GM23338 (cell line): ENCODE results near the gene PROC. TPM values are rescaled to one million over a fixed set of nuclear protein-coding genes. Genes with fewer than 3 reads are reported as not detected.

Source experiments
- ATAC-seq: fragments of 200-7000 bp; cut with Tn5 transposase; 3 replicates; pipeline ENCODE4 v1.9.1; 2020
- DNase-seq: peaks from one replicate; pipeline ENCODE4 v3.0.0-alpha.2; 2015; ENCODE audit warnings: low spot score
- H2AFZ ChIP-seq: fragments of 200-600 bp; sonication (generic); 2 replicates; pipeline ENCODE4 v1.8.0; 2016; ENCODE audit warnings: antibody characterized with exemption, mild to moderate bottlenecking, moderate library complexity
- H3F3A ChIP-seq: fragments of 200-600 bp; sonication (generic); replicated peaks from 2 replicates; pipeline ENCODE4 v1.8.0; 2017; ENCODE audit warnings: antibody characterized with exemption, mixed run types, low read depth
- H3K27ac ChIP-seq: fragments of 200-600 bp; sonication (generic); 2 replicates; pipeline ENCODE4 v1.6.1; 2016; ENCODE audit warnings: low read depth
- H3K27me3 ChIP-seq: fragments of 200-600 bp; sonication (generic); 2 replicates; pipeline ENCODE4 v1.8.0; 2016; ENCODE audit warnings: mild to moderate bottlenecking, mixed run types, moderate library complexity; ENCODE audit not compliant: insufficient read depth
- H3K36me3 ChIP-seq: fragments of 200-600 bp; sonication (generic); 2 replicates; pipeline ENCODE4 v1.8.0; 2016; ENCODE audit warnings: mild to moderate bottlenecking; ENCODE audit not compliant: insufficient read depth
- H3K4me1 ChIP-seq: fragments of 200-600 bp; sonication (generic); 2 replicates; pipeline ENCODE4 v1.8.0; 2016; ENCODE audit warnings: mild to moderate bottlenecking, moderate library complexity; ENCODE audit not compliant: insufficient read depth
- H3K4me2 ChIP-seq: fragments of 200-600 bp; sonication (generic); 2 replicates; pipeline ENCODE4 v1.7.1; 2017; ENCODE audit warnings: mixed run types
- H3K4me3 ChIP-seq: fragments of 200-600 bp; sonication (generic); 2 replicates; pipeline ENCODE4 v1.6.1; 2016; ENCODE audit warnings: mixed run types
- H3K79me2 ChIP-seq: fragments of 200-600 bp; sonication (generic); replicated peaks from 2 replicates; pipeline ENCODE4 v1.8.0; 2017; ENCODE audit warnings: mild to moderate bottlenecking; ENCODE audit not compliant: insufficient read depth
- H3K9me2 ChIP-seq: fragments of 200-600 bp; sonication (generic); 2 replicates; pipeline ENCODE4 v1.8.0; 2017; ENCODE audit not compliant: insufficient read depth
- H4K20me1 ChIP-seq: fragments of 200-600 bp; sonication (generic); replicated peaks from 2 replicates; pipeline ENCODE4 v1.8.0; 2017; ENCODE audit warnings: mild to moderate bottlenecking; ENCODE audit not compliant: insufficient read depth
- H3K27ac Mint-ChIP-seq: 2 replicates; pipeline ENCODE4 v1.8.0; 2020; ENCODE audit warnings: inconsistent platforms, mild to moderate bottlenecking, moderate library complexity, mixed read lengths
- H3K27me3 Mint-ChIP-seq: 3 replicates; pipeline ENCODE4 v1.8.0; 2022; ENCODE audit warnings: low read depth, mild to moderate bottlenecking, moderate library complexity, mixed read lengths, inconsistent platforms; ENCODE audit not compliant: insufficient read depth, poor library complexity
- H3K36me3 Mint-ChIP-seq: 3 replicates; pipeline ENCODE4 v1.8.0; 2021; ENCODE audit warnings: low read depth, mild to moderate bottlenecking, inconsistent platforms, moderate library complexity, mixed read lengths
- H3K4me1 Mint-ChIP-seq: 3 replicates; pipeline ENCODE4 v1.8.0; 2020; ENCODE audit warnings: mild to moderate bottlenecking, inconsistent platforms, mixed read lengths
- H3K4me3 Mint-ChIP-seq: 3 replicates; pipeline ENCODE4 v1.8.0; 2021; ENCODE audit warnings: moderate library complexity, mild to moderate bottlenecking, inconsistent platforms, mixed read lengths
- H3K9me3 Mint-ChIP-seq: 3 replicates; pipeline ENCODE4 v1.8.0; 2020; ENCODE audit warnings: moderate library complexity, mild to moderate bottlenecking, inconsistent platforms, mixed read lengths
- CREB1 ChIP-seq: fragments of 250-450 bp; sonication (Bioruptor Pico); IDR thresholded peaks from 2 replicates; pipeline ENCODE4 v1.5.0; 2020; ENCODE audit warnings: low read depth, mild to moderate bottlenecking, moderate library complexity
- CTCF ChIP-seq, 2 experiments: fragments of 200-600 bp in 1 of 2; sonication (generic) in 1 of 2; conservative IDR thresholded peaks; 2 replicates each; pipeline versions ENCODE4 v1.5.1 to v1.6.1; 2016 to 2017; ENCODE audit warnings: antibody characterized with exemption in 2 of 2, low read depth in 2 of 2, mild to moderate bottlenecking in 2 of 2, moderate library complexity in 1 of 2
- NANOG ChIP-seq: IDR thresholded peaks from 2 replicates; pipeline ENCODE4 v1.6.1; 2016; ENCODE audit warnings: antibody characterized with exemption, borderline replicate concordance
- ZNF331 ChIP-seq: fragments of 250-450 bp; sonication (Bioruptor Pico); IDR thresholded peaks from 2 replicates; pipeline ENCODE4 v1.5.0; 2020; ENCODE audit warnings: low read depth, mild to moderate bottlenecking, moderate library complexity
- ZNF462 ChIP-seq: fragments of 250-450 bp; sonication (Bioruptor Pico); IDR thresholded peaks from 2 replicates; pipeline ENCODE4 v1.5.0; 2020; ENCODE audit warnings: mild to moderate bottlenecking, moderate library complexity
- polyA plus RNA-seq: library from polyadenylated mRNA; unstranded; fragments of >200 nt; fragmentation: Nextera tagmentation; extraction: Ambion mirVana; gene quantifications from 2 replicates; pipeline ENCODE4 v1.2.1, GENCODE V29; 2016
- total RNA-seq: library from RNA; depleted of rRNA; stranded (reverse); fragments of >200 nt; shearing (Covaris generic); gene quantifications from 2 replicates; pipeline ENCODE4 v1.2.3, GENCODE V29; 2014

Gene PROC
- total and polyA plus RNA-seq, 2 experiments from 2014 or later = 1.7 to 2.4 TPM

DNA sequence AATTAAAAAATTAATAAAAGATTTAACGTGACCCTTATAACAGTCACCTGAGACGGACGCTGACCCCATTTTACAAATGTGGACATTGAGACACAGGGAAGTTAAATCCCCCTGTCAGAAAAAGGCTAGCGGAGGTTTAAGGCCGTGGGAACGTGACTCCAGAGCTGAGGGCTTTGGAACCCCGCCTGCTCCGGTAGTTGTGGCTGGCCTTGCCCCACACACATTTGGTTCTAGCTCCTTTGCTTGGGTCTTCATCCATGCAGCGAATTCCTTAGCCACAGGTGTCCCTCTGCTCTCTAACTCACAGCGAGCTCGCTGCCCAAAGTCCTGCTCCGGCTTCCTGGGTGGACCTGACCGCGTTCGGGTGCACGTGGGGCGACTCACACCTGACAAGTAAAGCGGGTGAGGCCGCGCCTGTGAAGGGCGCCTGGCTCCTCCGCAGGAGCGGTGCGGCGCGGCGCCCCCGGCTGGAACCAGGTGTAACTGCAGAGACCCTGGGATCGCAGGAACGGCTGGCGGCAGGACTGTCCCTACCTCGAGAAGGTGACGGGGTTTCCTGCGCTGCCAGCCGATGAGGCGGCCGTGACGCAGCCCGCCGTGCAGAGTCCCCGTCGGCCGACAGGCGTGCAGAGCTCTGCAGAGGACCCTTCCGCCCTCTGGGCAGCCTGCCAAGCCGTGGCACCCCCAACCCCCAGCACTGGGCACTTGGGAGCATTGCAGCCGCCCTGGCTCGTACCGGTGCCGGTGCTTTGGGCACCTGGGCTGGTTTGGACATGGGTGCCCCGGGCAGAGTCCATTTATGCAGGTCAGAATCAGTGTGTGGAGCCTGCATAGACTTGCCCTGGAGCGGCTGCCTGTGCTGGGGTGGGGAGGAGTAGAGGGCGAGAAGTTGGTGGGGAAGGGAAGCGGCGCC, 2.4 kb upstream of the PROC start:
- no peak overlapping the region for H3K27ac Mint-ChIP-seq
- peak overlapping the region; percentile 100 for H2AFZ ChIP-seq
- H3K27me3 Mint-ChIP-seq = peaks cover 33% of the 10 kb centered on the region

More for the DNA sequence above, 2.4 kb upstream of the PROC start:
- H4K20me1 ChIP-seq = no peaks in the 10 kb centered on the region; the same call in 1 of the 2 replicates
- DNase-seq (peak; percentile 95), ATAC-seq (peak; percentile 91)
- H3K4me1 ChIP-seq = peaks cover 4% of the 10 kb centered on the region; the same call in 1 of the 2 replicates
- H3K4me2 ChIP-seq = peak overlapping the region; percentile 90
- H3F3A ChIP-seq = 0 out of 2 replicates have a peak, but pooled peaks cover 4% of the 10 kb centered on the region
- no peaks in the 10 kb centered on the region for H3K79me2 ChIP-seq
- H3K4me3 ChIP-seq = peak overlapping the region; percentile 66
- H3K27ac ChIP-seq = no peak overlapping the region
- H3K36me3 ChIP-seq = no peaks in the 10 kb centered on the region
- H3K4me1 Mint-ChIP-seq = peaks cover 10% of the 10 kb centered on the region
- TF ChIP-seq CREB1 (peak; percentile 76), NANOG (no peak), CTCF (conservative IDR thresholded peaks at IDR 0.05; ENCODE audit: low read depth in 2 of 2) (peak; percentile 70 to 84), ZNF331 (no peak), ZNF462 (CRISPR knock-in tag) (no peak)
- peaks cover 7% of the 10 kb centered on the region; the same call in 1 of the 3 replicates for H3K36me3 Mint-ChIP-seq
- H3K4me3 Mint-ChIP-seq = peak overlapping the region; percentile 70
- no peaks in the 10 kb centered on the region for H3K9me2 ChIP-seq
- H3K27me3 ChIP-seq = peaks cover 37% of the 10 kb centered on the region
- H3K9me3 Mint-ChIP-seq = peaks cover 4% of the 10 kb centered on the region; the same call in 2 of the 3 replicates
